Ovary (tissue), 3 donors: ENCODE measurements around the gene TMEM232.

Source experiments
- EP300 ChIP-seq: sonication (generic); formaldehyde crosslinking; IDR thresholded peaks from one replicate; pipeline ENCODE4 v1.6.1; 2017; ENCODE audit warnings: antibody characterized with exemption
- POLR2A ChIP-seq: fragments of 450-650 bp; IDR thresholded peaks from one replicate; pipeline ENCODE4 v1.6.1; 2017; ENCODE audit warnings: antibody characterized with exemption, mild to moderate bottlenecking, moderate library complexity
- TF ChIP-seq, protein P1 (sequence below), 3 donors: fragments of 450-650 bp in 2 of 3; fragments of 200-600 bp in 1 of 3; IDR thresholded peaks; one replicate each; pipeline versions ENCODE4 v1.5.1 to v1.8.0; 2016 to 2022; ENCODE audit warnings: antibody characterized with exemption in 3 of 3, mild to moderate bottlenecking in 1 of 3
- donor health status: DM: no; HTN: no; CAD: no.

DNA sequence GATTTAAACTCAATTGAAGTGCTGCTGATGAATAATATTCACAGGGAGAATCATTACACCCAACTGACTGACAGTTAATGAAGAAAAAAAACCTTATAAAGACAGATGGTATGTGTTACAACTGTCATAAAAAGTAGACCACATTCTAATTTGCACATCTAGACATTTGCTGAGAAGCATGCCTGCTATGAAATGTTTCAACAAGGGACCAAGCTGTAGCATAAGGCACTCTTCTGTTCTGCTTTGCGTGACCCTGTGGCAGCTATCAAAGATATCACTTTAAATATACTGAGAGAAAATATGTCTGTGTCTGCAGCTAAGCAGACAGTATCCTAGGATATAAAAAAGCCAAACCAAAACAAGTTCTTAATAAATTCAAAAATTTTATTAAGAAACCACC is 153.7 kb downstream of the TMEM232 start:
- TF ChIP-seq, protein P1, sequence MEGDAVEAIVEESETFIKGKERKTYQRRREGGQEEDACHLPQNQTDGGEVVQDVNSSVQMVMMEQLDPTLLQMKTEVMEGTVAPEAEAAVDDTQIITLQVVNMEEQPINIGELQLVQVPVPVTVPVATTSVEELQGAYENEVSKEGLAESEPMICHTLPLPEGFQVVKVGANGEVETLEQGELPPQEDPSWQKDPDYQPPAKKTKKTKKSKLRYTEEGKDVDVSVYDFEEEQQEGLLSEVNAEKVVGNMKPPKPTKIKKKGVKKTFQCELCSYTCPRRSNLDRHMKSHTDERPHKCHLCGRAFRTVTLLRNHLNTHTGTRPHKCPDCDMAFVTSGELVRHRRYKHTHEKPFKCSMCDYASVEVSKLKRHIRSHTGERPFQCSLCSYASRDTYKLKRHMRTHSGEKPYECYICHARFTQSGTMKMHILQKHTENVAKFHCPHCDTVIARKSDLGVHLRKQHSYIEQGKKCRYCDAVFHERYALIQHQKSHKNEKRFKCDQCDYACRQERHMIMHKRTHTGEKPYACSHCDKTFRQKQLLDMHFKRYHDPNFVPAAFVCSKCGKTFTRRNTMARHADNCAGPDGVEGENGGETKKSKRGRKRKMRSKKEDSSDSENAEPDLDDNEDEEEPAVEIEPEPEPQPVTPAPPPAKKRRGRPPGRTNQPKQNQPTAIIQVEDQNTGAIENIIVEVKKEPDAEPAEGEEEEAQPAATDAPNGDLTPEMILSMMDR (IDR thresholded peaks at IDR 0.05): no peak
- TF ChIP-seq EP300 (no peak), POLR2A (no peak)
